GM21619 (cell line): ENCODE measurements around the gene YY1.
"Not testable (repeated sequence)": the region's sequence is repeated elsewhere in the genome, so short reads cannot be mapped to it uniquely, and the experiment has no call there.

Experiments used
- ATAC-seq: cut with Tn5 transposase; IDR thresholded peaks from one replicate; pipeline ENCODE4 v1.9.1; 2021; ENCODE audit not compliant: unreplicated experiment

The YY1 gene

DNA sequence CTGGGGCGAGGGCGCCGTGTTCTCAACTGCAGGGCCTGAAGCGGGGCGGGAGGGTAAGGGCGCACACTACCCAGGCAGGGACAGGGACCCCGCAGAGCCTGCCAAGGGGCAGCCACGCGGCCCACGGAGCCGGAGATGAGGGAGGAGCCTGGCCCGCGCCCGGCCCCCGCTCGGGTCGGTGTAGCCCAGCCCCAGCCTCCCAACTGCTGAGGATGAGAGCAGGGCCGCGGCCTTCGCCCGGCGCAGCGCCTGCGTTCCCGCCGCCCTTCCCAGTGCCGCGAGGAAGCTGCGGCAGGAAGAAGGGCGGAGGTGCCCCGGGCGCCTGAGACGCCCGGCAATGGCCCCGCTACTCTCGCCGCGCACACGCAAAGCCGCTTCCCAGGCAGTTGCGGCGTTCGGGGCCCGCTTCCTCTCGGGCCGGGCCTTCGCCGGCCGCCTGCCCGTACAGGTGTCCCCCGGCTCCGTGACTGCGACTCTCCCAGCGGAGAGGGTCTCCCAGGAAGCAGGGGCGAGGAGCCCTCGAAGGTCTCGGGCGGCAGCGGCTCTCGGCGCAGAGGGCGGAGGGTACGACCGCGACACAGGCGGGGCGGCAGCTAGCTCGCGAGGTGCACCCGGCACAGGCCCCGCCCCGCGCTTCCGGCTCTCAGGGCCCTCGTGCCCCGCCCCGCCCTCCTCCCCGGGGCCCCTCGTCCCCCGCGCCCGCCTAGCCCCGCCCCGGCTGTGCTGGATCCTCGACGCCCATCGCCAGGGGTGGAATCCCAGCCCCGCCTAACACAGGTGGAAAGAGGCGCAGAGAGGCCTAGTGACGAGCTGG is 24.8 kb upstream of the YY1 start:
- peak; percentile 91 for ATAC-seq

DNA sequence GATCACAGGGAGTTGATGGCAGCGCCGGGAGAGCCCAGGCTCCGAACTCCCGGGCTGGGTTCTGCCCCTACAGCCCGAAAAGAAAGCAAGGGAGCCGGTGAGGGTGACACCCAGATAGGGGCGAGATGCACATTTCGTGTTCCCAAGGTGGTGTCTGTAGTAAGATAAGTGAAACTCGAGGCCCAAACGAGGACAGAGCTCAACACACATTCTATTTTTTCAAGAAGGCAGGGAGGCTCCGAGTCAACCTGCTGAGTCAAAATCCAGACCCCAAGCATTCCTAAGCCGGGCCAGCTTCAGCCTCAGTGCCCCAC is 24.2 kb upstream of the YY1 start:
- no peak for ATAC-seq

DNA sequence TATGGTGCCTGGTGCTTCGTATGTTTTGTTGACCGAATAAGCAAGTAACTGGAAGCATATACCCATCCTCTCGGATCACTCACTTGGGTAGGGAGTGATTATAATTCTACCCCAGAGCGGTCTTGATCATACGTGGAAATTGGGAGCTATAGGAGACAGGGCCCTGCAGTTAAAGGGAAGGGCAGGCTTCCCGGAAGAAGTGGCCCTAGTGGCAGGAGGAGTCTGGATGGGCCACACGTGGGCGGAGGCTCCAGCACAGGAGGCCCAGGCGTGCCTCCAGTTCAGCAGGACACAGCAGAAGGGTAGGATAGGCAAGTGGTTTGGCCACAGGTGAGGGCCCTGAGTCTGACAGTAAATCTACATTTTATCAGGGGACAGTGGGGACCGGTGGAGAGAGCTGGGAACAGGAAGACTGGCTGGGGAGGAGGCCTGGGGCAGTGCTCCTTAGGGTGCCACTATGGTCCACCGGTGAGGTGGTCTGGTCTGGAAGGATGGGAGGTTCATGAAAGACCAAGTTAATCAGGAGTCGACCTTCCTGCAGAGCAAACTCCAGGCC is 23.5 kb upstream of the YY1 start:
- ATAC-seq = no peak

DNA sequence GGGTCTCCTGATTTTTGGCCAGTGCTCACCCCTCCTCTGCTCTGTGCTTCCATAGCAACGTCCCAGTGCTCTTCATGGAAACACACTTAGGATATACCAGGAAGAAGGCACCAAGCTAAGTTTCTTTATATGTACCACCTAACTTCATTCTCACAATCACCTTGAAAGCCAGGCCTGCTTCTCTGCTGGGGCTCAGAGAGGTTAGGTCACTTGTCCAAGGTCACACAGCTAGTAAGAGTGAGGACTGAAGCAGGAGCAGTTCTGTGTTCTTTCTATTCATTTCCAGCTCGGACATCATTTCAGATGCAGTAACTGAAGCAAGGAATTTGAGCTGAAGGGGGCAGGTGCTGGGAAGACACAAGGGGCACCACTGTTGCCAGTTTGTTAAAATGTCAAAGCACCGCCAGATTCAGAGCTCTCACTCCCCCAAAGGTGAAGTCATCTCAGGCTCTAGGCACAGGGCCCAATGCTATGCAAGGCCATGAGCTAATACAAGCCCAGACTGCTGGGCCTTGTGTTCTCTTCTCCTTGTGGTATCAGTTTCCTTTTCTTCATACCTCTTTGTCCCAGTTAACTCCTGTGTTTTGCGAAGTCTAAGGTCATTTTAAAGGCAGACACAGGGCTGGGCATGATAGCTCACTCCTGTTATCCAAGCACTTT is 19.7 kb upstream of the YY1 start:
- no peak for ATAC-seq

DNA sequence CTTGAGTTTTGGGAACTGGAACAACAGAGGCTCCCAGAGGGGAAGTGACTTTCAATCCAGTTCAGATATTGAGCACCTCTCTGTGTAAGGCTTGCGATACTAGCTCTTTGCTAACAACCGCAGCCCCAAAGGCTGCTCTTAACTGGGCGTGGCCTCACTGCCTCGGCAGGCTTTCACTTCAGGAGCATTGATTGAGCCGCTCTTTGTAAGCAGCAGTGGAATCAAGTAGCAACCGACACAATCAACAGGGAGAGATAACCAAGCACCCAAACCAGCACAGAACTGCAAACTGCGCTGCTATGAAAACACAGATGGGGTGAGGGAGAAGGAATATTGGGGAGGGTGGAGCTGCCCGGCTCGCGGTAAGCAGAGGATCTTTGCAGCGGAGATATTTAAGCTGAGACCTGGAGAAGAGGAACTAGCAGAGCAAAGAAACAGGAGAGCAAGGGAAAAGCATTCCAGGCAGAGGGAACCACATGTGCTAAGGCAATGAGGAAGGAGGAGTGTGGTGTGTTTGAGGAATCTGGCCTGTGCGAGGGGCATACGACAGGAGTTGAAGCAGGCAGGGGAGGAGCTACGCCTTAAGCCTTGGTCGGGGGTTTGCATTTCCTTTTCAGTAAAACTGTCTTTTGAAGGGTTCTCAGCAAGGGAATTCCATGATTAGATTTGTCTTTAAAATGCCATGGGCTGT is 17.3 kb upstream of the YY1 start:
- ATAC-seq = peak; percentile 95

DNA sequence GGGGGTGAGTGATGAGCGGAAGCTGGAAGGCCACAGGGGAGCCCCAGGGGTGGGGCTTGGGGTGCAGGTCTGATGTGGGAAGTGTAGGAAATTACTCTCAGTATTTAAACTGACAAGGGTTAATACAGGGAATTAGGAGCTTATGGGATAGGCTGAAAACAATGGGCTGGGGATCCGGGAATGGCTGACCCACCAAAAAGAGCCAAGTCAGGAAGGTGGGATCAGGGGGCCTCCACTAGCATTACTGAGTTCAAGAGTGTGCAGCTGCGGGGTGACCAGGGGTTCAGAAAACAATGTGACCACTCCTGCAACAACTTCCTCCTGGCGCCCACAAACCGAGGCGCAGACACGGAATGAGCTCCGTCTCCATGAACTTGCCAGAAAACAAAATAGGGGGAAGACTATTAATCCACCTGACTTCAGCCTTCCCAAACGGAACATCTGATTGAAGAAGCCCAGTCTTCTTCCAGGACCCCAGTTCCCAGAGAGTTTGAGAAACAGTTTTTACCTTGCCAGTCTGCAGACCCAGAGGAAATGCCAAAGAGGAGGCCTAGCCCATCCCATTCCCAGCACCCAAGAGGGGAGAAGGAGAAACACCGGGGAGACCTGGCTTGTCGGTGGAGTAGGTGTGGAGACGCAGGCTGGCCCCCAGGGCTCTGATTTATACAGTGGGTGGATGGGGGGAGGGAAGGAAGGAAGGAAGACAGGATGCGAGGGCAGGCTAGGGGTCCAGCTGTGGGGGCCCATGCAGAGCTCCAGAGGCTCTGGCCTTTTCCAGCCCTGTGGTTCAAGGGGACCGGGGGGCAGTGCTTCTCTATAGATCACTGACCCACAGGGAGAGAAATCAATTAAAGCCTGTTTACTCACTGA is 16.5 kb upstream of the YY1 start:
- peak; percentile 28 for ATAC-seq

DNA sequence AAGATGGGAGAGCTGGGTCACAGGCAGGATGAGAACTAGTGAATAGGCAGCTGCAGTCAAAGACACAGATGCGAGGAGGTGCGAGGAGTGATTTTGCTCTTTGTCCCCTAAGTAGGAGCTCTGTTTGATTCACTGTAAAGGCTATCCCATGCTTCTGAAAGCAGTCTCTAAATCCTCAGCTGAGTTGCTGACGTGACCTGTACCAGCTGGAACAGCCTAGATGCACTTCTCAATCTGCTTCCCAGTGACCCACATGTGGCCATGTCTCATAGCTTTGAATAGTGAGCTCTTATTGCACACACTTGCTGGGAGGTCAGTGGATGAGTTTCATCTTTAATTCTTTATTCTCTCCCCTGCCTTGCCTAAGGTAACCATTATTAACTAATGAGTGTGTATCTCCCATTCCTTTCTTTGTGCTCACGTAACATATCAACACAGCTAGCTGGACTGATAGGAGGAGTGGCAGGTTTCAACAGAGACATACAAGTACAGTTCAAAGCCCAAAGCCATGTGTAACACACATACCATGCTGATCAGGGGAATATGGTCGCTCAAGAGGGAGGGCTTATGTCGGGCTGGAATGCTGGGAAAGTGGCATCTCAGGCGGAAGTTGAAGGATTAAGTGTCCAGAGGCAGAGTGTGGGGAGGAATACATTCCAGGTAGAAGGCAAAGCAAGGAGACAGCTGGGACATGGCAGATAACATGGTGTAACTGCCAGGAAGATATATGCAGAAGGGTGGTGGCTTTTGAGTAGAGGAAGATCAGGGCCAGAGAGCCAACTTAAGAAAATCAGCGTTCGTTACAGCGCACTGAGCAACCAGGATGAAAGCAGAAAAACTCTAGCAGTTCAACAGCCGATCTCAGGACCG is 15.4 kb upstream of the YY1 start:
- ATAC-seq = no peak

DNA sequence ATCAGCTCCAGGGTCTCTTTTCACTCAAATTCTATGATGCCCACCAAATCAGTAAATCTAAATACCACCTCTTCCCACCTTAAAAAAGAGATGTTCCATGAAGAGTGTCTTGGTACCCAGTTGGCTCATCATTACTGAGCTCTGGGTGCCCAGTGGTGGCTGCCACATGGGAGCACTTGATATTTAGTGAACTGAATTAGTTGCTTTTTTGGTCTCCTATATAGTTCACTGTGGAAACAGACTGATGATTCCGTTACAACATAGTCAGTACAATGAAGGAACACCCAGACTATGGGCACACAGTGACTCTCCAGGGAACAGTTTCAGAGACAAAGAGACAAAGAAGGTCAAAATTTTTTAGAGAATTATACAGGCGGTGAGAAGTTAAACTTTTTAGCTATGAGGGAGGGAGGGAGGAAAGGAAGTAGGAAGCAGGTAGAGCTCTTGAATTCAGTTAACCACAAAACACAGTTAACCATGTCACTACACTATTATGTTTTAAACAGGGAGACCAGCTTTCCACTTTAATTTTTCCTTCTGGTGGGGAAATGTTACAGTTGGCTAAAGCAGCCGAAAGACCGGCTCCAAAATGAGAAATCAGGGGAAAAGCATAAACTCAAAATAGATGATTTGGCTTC is 14.6 kb upstream of the YY1 start:
- no peak for ATAC-seq

DNA sequence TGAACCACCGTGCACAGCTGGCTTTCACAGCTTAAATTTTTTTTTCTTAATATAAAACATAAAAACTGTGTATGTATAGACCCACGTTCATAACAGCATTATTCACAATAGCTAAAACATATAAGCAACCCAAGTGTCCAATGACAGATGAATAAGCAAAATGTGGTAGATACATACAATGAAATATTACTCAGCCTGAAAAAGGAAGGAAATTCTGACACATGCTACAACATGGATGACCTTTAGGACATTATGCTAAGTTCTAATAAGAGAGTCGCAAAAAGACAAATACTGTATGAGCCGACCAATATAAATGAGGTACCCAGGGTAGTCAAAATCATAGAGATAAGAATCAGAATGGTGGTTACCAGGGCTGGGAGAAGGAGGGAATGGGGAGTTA is 13.8 kb upstream of the YY1 start:
- no peak for ATAC-seq

DNA sequence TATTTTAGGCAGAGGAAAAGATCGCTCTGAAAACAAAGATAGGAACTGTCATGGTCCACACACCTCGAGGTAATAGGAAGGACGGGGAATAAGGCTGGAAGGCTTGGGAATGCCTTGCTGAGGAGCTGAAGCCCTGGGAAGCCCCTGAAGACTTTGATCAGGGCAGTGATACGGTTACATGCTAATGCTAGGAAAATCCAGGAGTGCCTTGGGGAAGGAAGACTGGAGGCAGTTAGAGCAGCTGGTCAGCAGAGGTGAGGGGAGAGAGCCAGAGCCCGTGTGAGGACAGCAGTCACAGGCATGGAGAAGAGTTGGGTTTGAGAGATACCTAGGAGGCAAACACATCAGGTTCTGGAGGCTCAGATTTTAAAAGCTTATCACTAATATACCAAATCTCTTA is 8.6 kb upstream of the YY1 start:
- no peak for ATAC-seq

DNA sequence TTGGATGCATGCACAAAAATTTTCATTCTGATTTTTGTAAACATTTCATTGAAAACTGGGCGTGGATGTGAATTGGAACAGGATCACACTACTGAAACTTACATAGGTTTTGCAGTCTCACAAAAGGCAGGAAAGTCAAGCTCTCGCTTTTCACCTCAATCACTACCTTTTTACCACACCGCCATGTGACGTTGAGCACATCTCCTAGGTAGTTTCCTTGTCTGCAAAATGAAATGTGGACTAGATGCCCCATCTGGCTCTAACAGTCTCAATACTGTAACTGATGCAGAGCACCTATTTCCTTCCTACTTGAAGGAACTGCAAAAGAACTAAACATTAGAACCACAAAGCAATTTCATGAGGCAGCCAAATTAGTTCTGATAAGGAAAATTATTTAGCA is 4.4 kb upstream of the YY1 start:
- no peak for ATAC-seq

DNA sequence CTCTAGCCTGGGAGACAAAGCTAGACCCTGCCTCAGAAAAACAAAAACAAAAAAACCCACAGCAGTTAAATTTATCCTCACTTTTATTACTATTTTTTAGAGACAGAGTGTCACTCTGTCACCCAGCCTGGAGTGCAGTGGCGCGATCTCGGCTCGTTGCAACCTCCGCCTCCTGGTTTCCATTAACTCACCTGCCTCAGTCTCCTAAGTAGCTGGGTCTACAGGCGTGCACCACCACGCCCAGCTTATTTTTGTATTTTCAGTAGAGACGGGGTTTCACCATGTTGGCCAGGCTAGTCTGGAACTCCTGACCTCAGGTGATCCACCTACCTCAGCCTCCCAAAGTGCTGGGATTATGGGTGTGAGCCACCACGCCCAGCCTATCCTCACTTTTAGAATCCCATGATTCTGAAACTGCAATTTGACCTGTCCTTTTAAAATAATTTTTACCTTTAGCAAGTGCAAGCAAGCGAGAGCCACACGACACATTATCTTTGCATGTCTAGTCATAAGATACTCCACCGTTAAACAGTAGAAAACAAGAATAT is 2.6 kb upstream of the YY1 start:
- not testable (repeated sequence) for ATAC-seq

DNA sequence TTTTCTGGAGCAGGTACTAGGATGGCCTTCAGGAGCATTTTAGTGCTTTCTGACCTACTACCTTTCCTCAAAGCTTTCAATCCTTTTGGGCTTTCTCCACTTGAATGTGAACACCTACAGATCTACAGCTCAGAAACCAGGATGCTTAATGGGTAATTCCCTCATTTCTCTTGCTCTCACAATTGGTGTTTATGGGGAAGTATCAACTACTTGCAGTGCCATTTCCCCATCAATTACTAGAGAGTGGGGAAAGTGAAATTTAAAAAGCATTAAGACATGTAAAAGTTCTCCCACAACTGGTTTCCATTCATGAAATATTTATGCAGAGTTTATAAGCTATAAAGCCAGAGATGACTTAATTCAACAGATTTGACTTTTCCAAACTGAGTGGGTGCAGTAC is 2.1 kb upstream of the YY1 start:
- ATAC-seq = no peak

DNA sequence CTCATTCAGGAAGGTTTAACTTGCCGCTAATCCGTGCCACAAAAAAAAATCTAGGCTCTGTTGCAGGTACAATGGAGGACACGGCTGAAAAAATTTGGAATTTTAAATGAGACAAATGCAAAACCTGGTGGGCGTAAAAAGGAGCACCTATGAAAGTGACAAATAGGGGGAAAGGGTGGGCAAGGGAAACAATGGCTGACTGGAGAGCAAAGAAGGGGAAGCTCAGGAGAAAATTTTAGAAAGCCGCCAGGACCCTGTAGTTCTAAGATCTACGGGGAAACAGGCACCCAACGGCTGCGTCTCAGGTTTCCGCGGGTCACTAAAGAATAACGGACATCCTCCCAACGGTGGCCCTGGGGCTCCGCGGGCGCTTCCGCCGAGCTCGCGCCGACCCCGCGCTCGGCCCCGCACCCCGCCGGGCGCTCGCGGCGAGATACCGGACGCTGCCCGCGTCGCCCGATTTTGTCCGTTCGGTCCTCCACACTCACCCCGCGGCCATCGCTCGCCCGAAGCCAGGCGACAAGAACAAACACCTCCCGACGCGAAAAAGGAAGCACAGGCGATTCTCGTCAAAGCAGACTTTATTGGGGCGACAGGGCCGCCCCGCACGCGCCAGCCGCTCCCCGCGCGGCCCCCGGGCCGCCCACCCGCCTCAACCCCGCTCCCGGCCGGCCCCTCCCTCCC is 1.1 kb upstream of the YY1 start:
- peak; percentile 13 for ATAC-seq

DNA sequence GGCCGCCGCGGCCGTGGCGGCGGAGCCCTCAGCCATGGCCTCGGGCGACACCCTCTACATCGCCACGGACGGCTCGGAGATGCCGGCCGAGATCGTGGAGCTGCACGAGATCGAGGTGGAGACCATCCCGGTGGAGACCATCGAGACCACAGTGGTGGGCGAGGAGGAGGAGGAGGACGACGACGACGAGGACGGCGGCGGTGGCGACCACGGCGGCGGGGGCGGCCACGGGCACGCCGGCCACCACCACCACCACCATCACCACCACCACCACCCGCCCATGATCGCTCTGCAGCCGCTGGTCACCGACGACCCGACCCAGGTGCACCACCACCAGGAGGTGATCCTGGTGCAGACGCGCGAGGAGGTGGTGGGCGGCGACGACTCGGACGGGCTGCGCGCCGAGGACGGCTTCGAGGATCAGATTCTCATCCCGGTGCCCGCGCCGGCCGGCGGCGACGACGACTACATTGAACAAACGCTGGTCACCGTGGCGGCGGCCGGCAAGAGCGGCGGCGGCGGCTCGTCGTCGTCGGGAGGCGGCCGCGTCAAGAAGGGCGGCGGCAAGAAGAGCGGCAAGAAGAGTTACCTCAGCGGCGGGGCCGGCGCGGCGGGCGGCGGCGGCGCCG is 381 bp downstream of the YY1 start:
- peak; percentile 0 for ATAC-seq

DNA sequence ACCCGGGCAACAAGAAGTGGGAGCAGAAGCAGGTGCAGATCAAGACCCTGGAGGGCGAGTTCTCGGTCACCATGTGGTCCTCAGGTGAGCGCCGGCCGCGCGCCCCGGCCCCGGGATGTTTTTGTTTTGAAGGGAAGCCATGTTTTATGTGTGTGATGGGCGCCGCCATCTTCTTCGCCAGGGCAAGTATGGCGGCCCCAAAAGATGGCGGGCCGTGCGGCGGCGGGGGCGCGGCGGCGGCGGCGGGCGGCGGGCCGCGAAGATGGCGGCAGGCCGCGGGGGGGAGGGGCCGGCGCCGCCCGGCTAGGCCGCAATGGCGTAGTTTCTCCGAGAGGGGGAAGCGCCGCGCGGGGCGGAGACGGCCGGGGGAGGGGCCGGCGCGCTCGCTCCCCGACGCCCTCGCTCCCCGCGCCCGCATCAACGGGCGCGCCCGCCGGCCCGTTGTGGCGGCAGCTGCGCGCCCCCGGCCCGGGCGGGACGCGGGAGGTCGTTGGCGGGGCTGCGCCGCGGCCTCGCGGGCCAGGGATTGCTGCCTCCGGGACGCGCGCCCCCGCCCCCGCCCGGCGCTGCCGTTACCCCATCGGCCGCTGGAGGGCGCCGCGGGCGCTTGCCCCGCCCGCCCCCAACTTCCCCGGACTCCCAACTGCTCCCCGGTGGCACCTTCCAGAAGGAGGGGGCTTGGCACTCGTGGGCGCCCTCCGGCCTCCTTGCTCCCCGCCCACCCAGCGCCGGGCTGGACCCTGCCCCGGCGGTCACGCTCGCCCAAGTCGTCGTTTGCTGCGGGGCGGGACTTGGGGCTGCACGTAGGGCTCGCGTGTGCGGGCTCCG is 1.1 kb downstream of the YY1 start:
- peak; percentile 38 for ATAC-seq

DNA sequence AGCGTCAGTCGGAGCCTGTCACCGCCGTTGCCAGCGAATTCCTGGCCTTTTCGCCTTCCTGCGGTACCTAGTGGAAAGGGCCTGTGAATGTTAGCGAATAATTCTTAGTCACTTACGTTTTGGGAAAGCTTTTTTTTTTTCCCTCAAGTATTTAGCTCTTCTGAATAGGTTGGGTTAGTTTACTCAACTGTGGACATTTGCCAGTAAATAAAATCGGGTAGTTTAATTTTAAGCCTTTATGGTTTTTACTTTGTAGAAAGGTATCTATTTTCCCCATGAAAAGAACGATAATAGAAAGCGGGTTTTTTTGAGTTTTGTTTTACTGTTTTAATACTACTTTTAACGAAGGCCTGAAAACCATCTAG is 1.7 kb downstream of the YY1 start:
- no peak for ATAC-seq
